Ascending aorta (tissue), 2 donors: ENCODE measurements around the gene SDC4. TPM values are rescaled to one million over a fixed set of nuclear protein-coding genes. Genes with fewer than 3 reads are reported as not detected.

ENCODE experiments used
- DNase-seq, 2 donors: peaks; one replicate each; pipeline ENCODE4 v3.0.0-alpha.2; 2019; ENCODE audit warnings: low spot score in 2 of 2
- H3K27ac ChIP-seq, 2 donors: fragments of 200-600 bp; sonication (generic); one replicate each; pipeline ENCODE4 v1.5.1; 2016 to 2017; ENCODE audit warnings: mild to moderate bottlenecking in 1 of 2
- H3K27me3 ChIP-seq: fragments of 200-600 bp; sonication (generic); one replicate; pipeline ENCODE4 v1.5.1; 2017
- H3K36me3 ChIP-seq, 2 donors: fragments of 200-600 bp; sonication (generic); one replicate each; pipeline ENCODE4 v1.5.1; 2016
- H3K4me1 ChIP-seq, 2 donors: fragments of 200-600 bp; sonication (generic); one replicate each; pipeline ENCODE4 v1.5.1; 2016 to 2017; ENCODE audit warnings: mild to moderate bottlenecking in 1 of 2
- H3K4me3 ChIP-seq, 2 donors: fragments of 200-600 bp; sonication (generic); one replicate each; pipeline ENCODE4 v1.5.1; 2016 to 2017; ENCODE audit warnings: mild to moderate bottlenecking in 1 of 2
- H3K9me3 ChIP-seq, 2 donors: fragments of 200-600 bp; sonication (generic); one replicate each; pipeline ENCODE4 v1.5.1; 2016
- CTCF ChIP-seq, 3 experiments: fragments of 200-600 bp in 2 of 3; fragments of 450-650 bp in 1 of 3; sonication (generic) in 2 of 3; IDR thresholded peaks; one replicate each; pipeline ENCODE4 v1.5.1; 2016 to 2019; ENCODE audit warnings: antibody characterized with exemption in 3 of 3, mild to moderate bottlenecking in 1 of 3, moderate library complexity in 1 of 3
- intact Hi-C: fragments of 100-400 bp; cut with DNase I; formaldehyde crosslinking; loops from one replicate; pipeline ENCODE4 v1.15.1; 2023
- total RNA-seq: library from RNA; depleted of rRNA; stranded (reverse); fragments of >200 nt; gene quantifications from one replicate; pipeline ENCODE4 v1.1.0, GENCODE V29; 2016

The SDC4 gene
- total RNA-seq, 1 donor from 2014 or later = 63.8 TPM

- Histone ChIP-seq H3K27me3 (peaks cover 6% of the 10 kb centered on the region), H3K9me3 (no peaks in the 10 kb centered on the region), H3K27ac (no peak overlapping the region), H3K36me3 (no peaks in the 10 kb centered on the region), H3K4me3 (no peak overlapping the region), H3K4me1 (peaks cover 0 to 5% of the 10 kb centered on the region in 2 donors)
- intact Hi-C loops = no loop called here
- no peak for TF ChIP-seq CTCF (IDR thresholded peaks at IDR 0.05)
- no peak for DNase-seq
Measured at GRCh38 chr20:45303586-45304463, 44.4 kb downstream of the SDC4 start.

GRCh38 chr20:45301824-45302271, 46.4 kb downstream of the SDC4 start:
- no peak for TF ChIP-seq CTCF (IDR thresholded peaks at IDR 0.05)
- intact Hi-C loops = no loop called here
- H3K9me3 ChIP-seq = no peaks in the 10 kb centered on the region

GRCh38 chr20:45300961-45301360, 47.3 kb downstream of the SDC4 start:
- Histone ChIP-seq H3K27ac (no peak overlapping the region), H3K36me3 (no peaks in the 10 kb centered on the region), H3K4me3 (no peak overlapping the region), H3K9me3 (no peaks in the 10 kb centered on the region), H3K27me3 (no peaks in the 10 kb centered on the region), H3K4me1 (no peaks in the 10 kb centered on the region)
- TF ChIP-seq CTCF (IDR thresholded peaks at IDR 0.05) = peak in 1 of 3 experiments; percentile 24
- no peak for DNase-seq
- intact Hi-C loops = no loop called here

More at GRCh38 chr20:45301824-45302271, 46.4 kb downstream of the SDC4 start:
- H3K27ac ChIP-seq = no peak overlapping the region
- no peak for DNase-seq
- peaks cover 6% of the 10 kb centered on the region for H3K27me3 ChIP-seq
- H3K36me3 ChIP-seq = no peaks in the 10 kb centered on the region
- H3K4me3 ChIP-seq = no peak overlapping the region
- H3K4me1 ChIP-seq = peaks cover 0 to 5% of the 10 kb centered on the region in 2 donors

- no peak for TF ChIP-seq CTCF (IDR thresholded peaks at IDR 0.05)
- intact Hi-C loops = no loop called here
- DNase-seq = no peak
- H3K9me3 ChIP-seq = no peaks in the 10 kb centered on the region
- H3K27ac ChIP-seq = no peak overlapping the region
- H3K27me3 ChIP-seq = no peaks in the 10 kb centered on the region
- H3K36me3 ChIP-seq = no peaks in the 10 kb centered on the region
- H3K4me3 ChIP-seq = no peak overlapping the region
- no peaks in the 10 kb centered on the region for H3K4me1 ChIP-seq
Measured at GRCh38 chr20:45299786-45300185, 48.4 kb downstream of the SDC4 start.

- H3K36me3 ChIP-seq = no peaks in the 10 kb centered on the region
- no peak for DNase-seq
- intact Hi-C loops = no loop called here
- no peak for TF ChIP-seq CTCF (IDR thresholded peaks at IDR 0.05)
- no peak overlapping the region for H3K27ac ChIP-seq
- no peak overlapping the region for H3K4me3 ChIP-seq
- H3K9me3 ChIP-seq = no peaks in the 10 kb centered on the region
- H3K27me3 ChIP-seq = no peaks in the 10 kb centered on the region
- H3K4me1 ChIP-seq = peaks cover 0 to 4% of the 10 kb centered on the region in 2 donors
Measured at GRCh38 chr20:45297786-45298497, 50.3 kb downstream of the SDC4 start.
